Mucosa of stomach (tissue), 1 donor: ENCODE measurements around the gene TAT.

Source experiments
- H3K27me3 ChIP-seq: one replicate; pipeline ENCODE4 v1.7.0; 2013; ENCODE audit warnings: mild to moderate bottlenecking, low read length; ENCODE audit not compliant: control insufficient read depth, insufficient read depth
- H3K36me3 ChIP-seq: one replicate; pipeline ENCODE4 v1.7.0; 2013; ENCODE audit warnings: low read length; ENCODE audit not compliant: control insufficient read depth, insufficient read depth
- H3K4me1 ChIP-seq: one replicate; pipeline ENCODE4 v1.7.0; 2013; ENCODE audit warnings: mild to moderate bottlenecking, low read length; ENCODE audit not compliant: control insufficient read depth, insufficient read depth
- H3K4me3 ChIP-seq: one replicate; pipeline ENCODE4 v1.7.0; 2013; ENCODE audit warnings: low read length
- H3K9ac ChIP-seq: one replicate; pipeline ENCODE4 v1.7.0; 2013; ENCODE audit warnings: mild to moderate bottlenecking, low read length, moderate library complexity
- H3K9me3 ChIP-seq: one replicate; pipeline ENCODE4 v1.7.0; 2013; ENCODE audit warnings: mild to moderate bottlenecking, low read length, moderate library complexity; ENCODE audit not compliant: control insufficient read depth
- donor health status: Pancreatic carcinoma.

TAT gene

GRCh38 chr16:71557954-71558582, 18.8 kb downstream of the TAT start:
- Histone ChIP-seq H3K4me1 (no peaks in the 10 kb centered on the region), H3K27me3 (no peaks in the 10 kb centered on the region), H3K4me3 (no peak overlapping the region), H3K9me3 (no peaks in the 10 kb centered on the region), H3K36me3 (no peaks in the 10 kb centered on the region), H3K9ac (no peak overlapping the region)

- H3K36me3 ChIP-seq: no peaks in the 10 kb centered on the region
- no peak overlapping the region for H3K4me3 ChIP-seq
- no peak overlapping the region for H3K9ac ChIP-seq
- H3K9me3 ChIP-seq: no peaks in the 10 kb centered on the region
- H3K4me1 ChIP-seq: no peaks in the 10 kb centered on the region
- H3K27me3 ChIP-seq: no peaks in the 10 kb centered on the region
These were observed 19.6 kb downstream of the TAT start for GRCh38 chr16:71557299-71557698.

GRCh38 chr16:71555230-71555891, 21.5 kb downstream of the TAT start:
- no peak overlapping the region for H3K9ac ChIP-seq
- no peaks in the 10 kb centered on the region for H3K36me3 ChIP-seq
- no peaks in the 10 kb centered on the region for H3K9me3 ChIP-seq
- H3K27me3 ChIP-seq: no peaks in the 10 kb centered on the region
- no peak overlapping the region for H3K4me3 ChIP-seq
- no peaks in the 10 kb centered on the region for H3K4me1 ChIP-seq

GRCh38 chr16:71552698-71553503, 24.0 kb downstream of the TAT start:
- Histone ChIP-seq H3K36me3 (no peaks in the 10 kb centered on the region), H3K9me3 (no peaks in the 10 kb centered on the region), H3K9ac (no peak overlapping the region), H3K4me3 (no peak overlapping the region), H3K27me3 (no peaks in the 10 kb centered on the region), H3K4me1 (no peaks in the 10 kb centered on the region)

GRCh38 chr16:71547168-71547567, 29.7 kb downstream of the TAT start:
- no peak overlapping the region for H3K4me3 ChIP-seq
- no peaks in the 10 kb centered on the region for H3K9me3 ChIP-seq
- H3K9ac ChIP-seq: no peak overlapping the region
- H3K36me3 ChIP-seq: no peaks in the 10 kb centered on the region
- H3K27me3 ChIP-seq: no peaks in the 10 kb centered on the region
- H3K4me1 ChIP-seq: no peaks in the 10 kb centered on the region

- no peak overlapping the region for H3K9ac ChIP-seq
- no peaks in the 10 kb centered on the region for H3K36me3 ChIP-seq
- no peaks in the 10 kb centered on the region for H3K27me3 ChIP-seq
- no peak overlapping the region for H3K4me3 ChIP-seq
- no peaks in the 10 kb centered on the region for H3K4me1 ChIP-seq
- no peaks in the 10 kb centered on the region for H3K9me3 ChIP-seq
These were observed 34.5 kb downstream of the TAT start for GRCh38 chr16:71542377-71542776.

GRCh38 chr16:71537643-71538042, 39.2 kb downstream of the TAT start:
- Histone ChIP-seq H3K9me3 (no peaks in the 10 kb centered on the region), H3K9ac (no peak overlapping the region), H3K36me3 (no peaks in the 10 kb centered on the region), H3K4me3 (no peak overlapping the region), H3K4me1 (no peaks in the 10 kb centered on the region), H3K27me3 (no peaks in the 10 kb centered on the region)

GRCh38 chr16:71536752-71537499, 40.0 kb downstream of the TAT start:
- Histone ChIP-seq H3K36me3 (no peaks in the 10 kb centered on the region), H3K9me3 (no peaks in the 10 kb centered on the region), H3K4me3 (no peak overlapping the region), H3K9ac (no peak overlapping the region), H3K27me3 (no peaks in the 10 kb centered on the region), H3K4me1 (no peaks in the 10 kb centered on the region)

- no peak overlapping the region for H3K4me3 ChIP-seq
- no peaks in the 10 kb centered on the region for H3K4me1 ChIP-seq
- no peaks in the 10 kb centered on the region for H3K36me3 ChIP-seq
- H3K27me3 ChIP-seq: peaks cover 5% of the 10 kb centered on the region
- no peak overlapping the region for H3K9ac ChIP-seq
- H3K9me3 ChIP-seq: no peaks in the 10 kb centered on the region
These were observed 44.5 kb downstream of the TAT start for GRCh38 chr16:71532366-71532765.

- Histone ChIP-seq H3K9me3 (no peaks in the 10 kb centered on the region), H3K36me3 (no peaks in the 10 kb centered on the region), H3K4me3 (no peak overlapping the region), H3K9ac (no peak overlapping the region), H3K27me3 (peaks cover 14% of the 10 kb centered on the region), H3K4me1 (peaks cover 4% of the 10 kb centered on the region)
These were observed 48.0 kb downstream of the TAT start for GRCh38 chr16:71528863-71529262.

- Histone ChIP-seq H3K36me3 (no peaks in the 10 kb centered on the region), H3K9me3 (no peaks in the 10 kb centered on the region), H3K27me3 (peaks cover 14% of the 10 kb centered on the region), H3K9ac (no peak overlapping the region), H3K4me1 (peaks cover 4% of the 10 kb centered on the region), H3K4me3 (no peak overlapping the region)
These were observed 48.6 kb downstream of the TAT start for GRCh38 chr16:71528257-71528656.
